HUES64 (cell line): ENCODE data around the gene IFNA10. TPM values are rescaled to one million over a fixed set of nuclear protein-coding genes. Genes with fewer than 3 reads are reported as not detected.
"Not testable (repeated sequence)": the region's sequence is repeated elsewhere in the genome, so short reads cannot be mapped to it uniquely, and the experiment has no call there.

Experiments used
- H3K27ac ChIP-seq: 2 replicates; pipeline ENCODE4 v1.7.0; 2013; ENCODE audit warnings: low read depth, low read length, inconsistent platforms
- H3K27me3 ChIP-seq: 2 replicates; pipeline ENCODE4 v1.6.1; 2013; ENCODE audit warnings: mild to moderate bottlenecking, low read length; ENCODE audit not compliant: insufficient read depth
- H3K36me3 ChIP-seq: 2 replicates; pipeline ENCODE4 v1.6.1; 2013; ENCODE audit warnings: mild to moderate bottlenecking, low read length; ENCODE audit not compliant: insufficient read depth
- H3K4me1 ChIP-seq: 2 replicates; pipeline ENCODE4 v1.6.1; 2013; ENCODE audit warnings: mild to moderate bottlenecking, low read length, moderate library complexity; ENCODE audit not compliant: insufficient read depth
- H3K4me3 ChIP-seq: 2 replicates; pipeline ENCODE4 v1.5.1; 2013; ENCODE audit warnings: mild to moderate bottlenecking, low read length, moderate library complexity
- H3K9ac ChIP-seq: 2 replicates; pipeline ENCODE4 v1.6.1; 2013; ENCODE audit warnings: mild to moderate bottlenecking, low read depth, low read length
- H3K9me3 ChIP-seq: 2 replicates; pipeline ENCODE4 v1.6.1; 2013; ENCODE audit warnings: low read depth, low read length; ENCODE audit not compliant: insufficient read depth
- WGBS: fragments of 150-250, 120-280 bp; methylation state at CpG from one replicate; pipeline ENCODE4 v1.1.7; 2013; ENCODE audit warnings: missing lambda C conversion rate; 5-methylcytosine and 5-hydroxymethylcytosine counted together
- polyA plus RNA-seq, 2 experiments: library from polyadenylated mRNA; stranded (reverse); fragments of 50-300 nt; gene quantifications; one replicate each; pipeline ENCODE4 v1.2.3, GENCODE V29; 2013

Gene IFNA10
- not detected for polyA plus RNA-seq (2013, experiment 1 of 2)
- not detected for polyA plus RNA-seq (2013, experiment 2 of 2)

GRCh38 chr9:21207043-21207442 is at the start of gene IFNA10:
IFNA10 (minus strand) TSS chr9:21207143; CDS start chr9:21207097, 46 bp downstream.
- not testable (repeated sequence) for H3K27me3 ChIP-seq, H3K36me3 ChIP-seq, H3K4me3 ChIP-seq, H3K9me3 ChIP-seq, H3K27ac ChIP-seq, H3K4me1 ChIP-seq, H3K9ac ChIP-seq
- WGBS, result 94% methylated on average over 1 of the region's 3 CpGs

- Histone ChIP-seq H3K27ac (no peak overlapping the region), H3K36me3 (no peaks in the 10 kb centered on the region), H3K27me3 (peaks cover 25% of the 10 kb centered on the region), H3K4me3 (no peak overlapping the region), H3K9ac (no peak overlapping the region), H3K9me3 (peaks cover 10% of the 10 kb centered on the region; the same call in 1 of the 2 replicates), H3K4me1 (peaks cover 6% of the 10 kb centered on the region)
- 91% methylated on average over 5 of the region's 5 CpGs for WGBS
Measured at GRCh38 chr9:21255538-21256212, 48.7 kb upstream of the IFNA10 start.

- Histone ChIP-seq H3K36me3 (no peaks in the 10 kb centered on the region), H3K9me3 (0 out of 2 replicates have a peak, but pooled peaks cover 2% of the 10 kb centered on the region), H3K4me1 (peaks cover 6% of the 10 kb centered on the region), H3K4me3 (no peak overlapping the region), H3K27me3 (peaks cover 20% of the 10 kb centered on the region), H3K9ac (no peak overlapping the region), H3K27ac (no peak overlapping the region)
- WGBS, result 9% methylated on average over 3 of the region's 3 CpGs
Measured at GRCh38 chr9:21252721-21253547, 46.0 kb upstream of the IFNA10 start.

GRCh38 chr9:21251638-21252037 is 44.7 kb upstream of the IFNA10 start:
- 77% methylated on average over 4 of the region's 4 CpGs for WGBS
- Histone ChIP-seq H3K27me3 (peaks cover 20% of the 10 kb centered on the region), H3K36me3 (no peaks in the 10 kb centered on the region), H3K9me3 (no peaks in the 10 kb centered on the region), H3K27ac (no peak overlapping the region), H3K4me3 (no peak overlapping the region), H3K4me1 (peaks cover 6% of the 10 kb centered on the region), H3K9ac (no peak overlapping the region)

GRCh38 chr9:21251190-21251589 is 44.2 kb upstream of the IFNA10 start:
- Histone ChIP-seq H3K4me3 (no peak overlapping the region), H3K9ac (no peak overlapping the region), H3K27me3 (peaks cover 20% of the 10 kb centered on the region), H3K27ac (no peak overlapping the region), H3K4me1 (peaks cover 6% of the 10 kb centered on the region), H3K9me3 (no peaks in the 10 kb centered on the region), H3K36me3 (no peaks in the 10 kb centered on the region)
- 36% methylated on average over 1 of the region's 1 CpG for WGBS

GRCh38 chr9:21244836-21245235 is 37.9 kb upstream of the IFNA10 start:
- Histone ChIP-seq H3K4me3 (no peak overlapping the region), H3K27me3 (peaks cover 10% of the 10 kb centered on the region; the same call in 1 of the 2 replicates), H3K27ac (no peak overlapping the region), H3K9me3 (no peaks in the 10 kb centered on the region), H3K36me3 (no peaks in the 10 kb centered on the region), H3K4me1 (no peaks in the 10 kb centered on the region), H3K9ac (no peak overlapping the region)
- 91% methylated on average over 2 of the region's 2 CpGs for WGBS

GRCh38 chr9:21239911-21240310 is 33.0 kb upstream of the IFNA10 start, which contains the start of gene IFNA14:
IFNA14 (minus strand) TSS chr9:21240005; CDS start chr9:21239935, 70 bp downstream.
- 92% methylated on average over 2 of the region's 2 CpGs for WGBS
- Histone ChIP-seq H3K9me3 (no peaks in the 10 kb centered on the region), H3K4me1 (no peaks in the 10 kb centered on the region), H3K36me3 (no peaks in the 10 kb centered on the region), H3K27me3 (peaks cover 10% of the 10 kb centered on the region; the same call in 1 of the 2 replicates), H3K27ac (no peak within 1 kb of the TSS), H3K4me3 (no peak within 1 kb of the TSS), H3K9ac (no peak within 1 kb of the TSS)

GRCh38 chr9:21236360-21236714 is 29.4 kb upstream of the IFNA10 start:
- H3K9me3 ChIP-seq, H3K27me3 ChIP-seq, H3K4me3 ChIP-seq, H3K36me3 ChIP-seq, H3K9ac ChIP-seq, H3K27ac ChIP-seq, H3K4me1 ChIP-seq: not testable (repeated sequence)
- 44% methylated on average over 1 of the region's 1 CpG for WGBS

- not testable (repeated sequence) for H3K36me3 ChIP-seq, H3K4me3 ChIP-seq, H3K27me3 ChIP-seq, H3K27ac ChIP-seq, H3K9ac ChIP-seq, H3K9me3 ChIP-seq, H3K4me1 ChIP-seq
- 57% methylated on average over 3 of the region's 8 CpGs for WGBS
Measured at GRCh38 chr9:21235468-21236359, 28.8 kb upstream of the IFNA10 start.

GRCh38 chr9:21234153-21234687 is 27.3 kb upstream of the IFNA10 start:
- H3K36me3 ChIP-seq, result no peaks in the 10 kb centered on the region
- no peaks in the 10 kb centered on the region for H3K9me3 ChIP-seq
- H3K27me3 ChIP-seq, result no peaks in the 10 kb centered on the region
- WGBS, result 92% methylated on average over 4 of the region's 4 CpGs
- H3K4me1 ChIP-seq, result no peaks in the 10 kb centered on the region
- no peak overlapping the region for H3K27ac ChIP-seq
- H3K9ac ChIP-seq, result no peak overlapping the region
- H3K4me3 ChIP-seq, result no peak overlapping the region
